H1 (cell line): Measurements from ENCODE around the gene MAB21L3.
"Not testable (repeated sequence)": the region's sequence is repeated elsewhere in the genome, so short reads cannot be mapped to it uniquely, and the experiment has no call there.

Experiments used
- BRCA1 ChIP-seq: IDR thresholded peaks from 2 replicates; pipeline ENCODE4 v1.6.1; 2012; ENCODE audit warnings: low read depth, low read length, improper control_type of control experiment
- CEBPB ChIP-seq: IDR thresholded peaks from 2 replicates; pipeline ENCODE4 v1.6.1; 2012; ENCODE audit warnings: low read depth, low read length
- CTCF ChIP-seq, 3 experiments: IDR thresholded peaks; 1 replicate in 2 of 3; 2 replicates in 1 of 3; pipeline versions ENCODE4 v1.5.1 to v1.6.1; 2011; ENCODE audit warnings: low read length in 3 of 3, mild to moderate bottlenecking in 3 of 3, inconsistent platforms in 2 of 3, low read depth in 1 of 3, moderate library complexity in 1 of 3; ENCODE audit not compliant: insufficient read depth in 1 of 3; ENCODE audit errors: control extremely low read depth in 1 of 3
- POLR2AphosphoS5 ChIP-seq: IDR thresholded peaks from 2 replicates; pipeline ENCODE4 v1.6.1; 2011; ENCODE audit warnings: low read depth, low read length
- RAD21 ChIP-seq, 2 experiments: IDR thresholded peaks in 1 of 2; conservative IDR thresholded peaks in 1 of 2; 2 replicates each; pipeline ENCODE4 v1.6.1; 2011; ENCODE audit warnings: low read depth in 2 of 2, low read length in 2 of 2, improper control_type of control experiment in 1 of 2, inconsistent platforms in 1 of 2, mild to moderate bottlenecking in 1 of 2, moderate library complexity in 1 of 2
- RNF2 ChIP-seq: fragments of 200-900, 300-1000 bp; sonication (generic); IDR thresholded peaks from 2 replicates; pipeline ENCODE4 v1.7.1; 2016; ENCODE audit warnings: borderline replicate concordance, low read depth, mild to moderate bottlenecking, antibody characterized with exemption, low read length; ENCODE audit not compliant: poor library complexity, severe bottlenecking; ENCODE audit errors: missing control alignments
- SRF ChIP-seq: IDR thresholded peaks from 2 replicates; pipeline ENCODE4 v1.6.1; 2011; ENCODE audit warnings: mild to moderate bottlenecking, low read depth, low read length, moderate library complexity
- YY1 ChIP-seq: IDR thresholded peaks from 2 replicates; pipeline ENCODE4 v1.6.1; 2011; ENCODE audit warnings: low read depth, mild to moderate bottlenecking, low read length
- ZNF274 ChIP-seq: IDR thresholded peaks from 2 replicates; pipeline ENCODE4 v1.7.0; 2012; ENCODE audit warnings: low read length, borderline replicate concordance; ENCODE audit errors: extremely low read depth

DNA sequence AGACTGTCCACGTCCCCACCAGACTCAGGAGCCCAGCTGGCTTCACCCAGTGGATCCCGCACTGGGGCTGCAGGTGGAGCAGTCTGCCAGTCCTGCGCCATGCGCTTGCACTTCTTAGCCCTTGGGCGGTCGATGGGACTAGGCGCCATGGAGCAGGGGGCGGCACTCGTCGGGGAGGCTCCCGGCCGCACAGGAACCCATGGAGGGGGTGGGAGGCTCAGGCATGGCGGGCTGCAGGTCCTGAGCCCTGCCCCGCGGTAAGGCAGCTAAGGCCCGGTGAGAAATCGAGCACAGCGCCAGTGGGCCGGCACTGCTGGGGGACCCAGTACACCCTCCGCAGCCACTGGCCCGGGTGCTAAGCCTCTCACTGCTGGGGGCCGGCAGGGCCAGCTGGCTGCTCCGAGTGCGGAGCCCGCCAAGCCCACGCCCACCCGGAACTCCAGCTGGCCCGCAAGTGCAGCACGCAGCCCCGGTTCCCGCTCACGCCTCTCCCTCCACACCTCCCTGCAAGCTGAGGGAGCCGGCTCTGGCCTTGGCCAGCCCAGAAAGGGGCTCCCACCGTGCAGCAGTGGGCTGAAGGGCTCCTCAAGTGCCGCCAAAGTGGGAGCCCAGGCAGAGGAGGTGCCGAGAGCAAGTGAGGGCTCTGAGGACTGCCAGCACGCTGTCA lies 35.4 kb downstream of the MAB21L3 start:
- TF ChIP-seq CEBPB; POLR2AphosphoS5; BRCA1; SRF; CTCF (IDR thresholded peaks at IDR 0.05; ENCODE audit: control extremely low read depth in 1 of 3, insufficient read depth in 1 of 3, low read depth in 1 of 3, low read length in 3 of 3); ZNF274; RNF2; YY1; RAD21 (IDR thresholded peaks at IDR 0.05 in 1 of 2, conservative IDR thresholded peaks at IDR 0.05 in 1 of 2; ENCODE audit: low read depth in 2 of 2, low read length in 2 of 2): not testable (repeated sequence)
